Measurements from ENCODE around the gene ENC1.
"Not testable (repeated sequence)": the region's sequence is repeated elsewhere in the genome, so short reads cannot be mapped to it uniquely, and the experiment has no call there.

The ENC1 gene

GRCh38 chr5:74640450-74640953 lies at the start of gene ENC1:
Gene ENC1 (minus strand): TSS chr5:74640728. CDS start chr5:74636485, 4,243 bp downstream.
- peak; percentile 66 to 80 for DNase-seq

GRCh38 chr5:74686962-74687751 lies 46.6 kb upstream of the ENC1 start:
- no peak for DNase-seq

- DNase-seq, result no peak
Measured at GRCh38 chr5:74685979-74686631, 45.6 kb upstream of the ENC1 start.

- DNase-seq, result peak; percentile 58 to 83
Measured at GRCh38 chr5:74684900-74685851, 44.6 kb upstream of the ENC1 start, which contains the start of gene HEXB. Gene HEXB (plus strand): TSS chr5:74685233. CDS start chr5:74685261, 28 bp downstream.

GRCh38 chr5:74679966-74680365 lies 39.4 kb upstream of the ENC1 start:
- no peak for DNase-seq

GRCh38 chr5:74679300-74679699 lies 38.8 kb upstream of the ENC1 start:
- not testable (repeated sequence) for DNase-seq

GRCh38 chr5:74678123-74678522 lies 37.6 kb upstream of the ENC1 start:
- not testable (repeated sequence) for DNase-seq

- DNase-seq, result not testable (repeated sequence)
Measured at GRCh38 chr5:74676466-74676865, 35.9 kb upstream of the ENC1 start.

- no peak for DNase-seq
Measured at GRCh38 chr5:74673011-74673790, 32.7 kb upstream of the ENC1 start.

- no peak for DNase-seq
Measured at GRCh38 chr5:74672215-74672877, 31.8 kb upstream of the ENC1 start.

GRCh38 chr5:74670396-74671038 lies 30.0 kb upstream of the ENC1 start:
- no peak for DNase-seq

- no peak for DNase-seq
Measured at GRCh38 chr5:74669821-74670220, 29.3 kb upstream of the ENC1 start.

GRCh38 chr5:74667396-74667795 lies 26.9 kb upstream of the ENC1 start:
- no peak for DNase-seq

GRCh38 chr5:74665816-74666215 lies 25.3 kb upstream of the ENC1 start:
- no peak for DNase-seq

- no peak for DNase-seq
Measured at GRCh38 chr5:74665273-74665672, 24.7 kb upstream of the ENC1 start.

- no peak for DNase-seq
Measured at GRCh38 chr5:74664551-74664950, 24.0 kb upstream of the ENC1 start.

GRCh38 chr5:74660873-74661272 lies 20.3 kb upstream of the ENC1 start:
- no peak for DNase-seq

GRCh38 chr5:74660140-74660539 lies 19.6 kb upstream of the ENC1 start:
- DNase-seq, result no peak

GRCh38 chr5:74659172-74659571 lies 18.6 kb upstream of the ENC1 start:
- no peak for DNase-seq

GRCh38 chr5:74657165-74657564 lies 16.6 kb upstream of the ENC1 start:
- no peak for DNase-seq

- DNase-seq, result no peak
Measured at GRCh38 chr5:74655716-74656115, 15.2 kb upstream of the ENC1 start.
